Measurements from ENCODE around the gene UTP11.

Gene UTP11

DNA sequence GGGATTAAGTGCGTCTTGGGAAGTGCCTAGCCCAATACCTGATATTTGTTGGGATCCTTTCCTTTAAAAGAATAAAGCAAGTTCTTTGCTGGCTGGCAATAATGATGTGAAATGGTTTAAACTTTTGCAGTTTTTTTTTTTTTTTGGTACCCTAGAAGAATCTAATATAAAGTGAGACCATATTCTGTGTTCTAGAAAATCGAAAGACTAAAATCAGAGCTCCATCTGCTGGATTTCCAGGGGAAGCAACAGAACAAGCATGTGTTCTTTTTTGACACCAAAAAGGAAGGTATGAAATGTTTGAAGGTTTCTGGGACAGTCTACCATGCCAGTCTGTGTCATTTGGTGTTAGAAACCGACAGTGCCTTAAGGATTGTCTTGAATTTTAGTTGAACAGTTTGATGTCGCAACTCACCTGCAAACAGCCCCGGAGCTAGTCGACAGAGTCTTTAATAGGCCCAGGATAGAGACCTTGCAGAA, 6.4 kb downstream of the UTP11 start:
- TF ChIP-seq, protein P1, sequence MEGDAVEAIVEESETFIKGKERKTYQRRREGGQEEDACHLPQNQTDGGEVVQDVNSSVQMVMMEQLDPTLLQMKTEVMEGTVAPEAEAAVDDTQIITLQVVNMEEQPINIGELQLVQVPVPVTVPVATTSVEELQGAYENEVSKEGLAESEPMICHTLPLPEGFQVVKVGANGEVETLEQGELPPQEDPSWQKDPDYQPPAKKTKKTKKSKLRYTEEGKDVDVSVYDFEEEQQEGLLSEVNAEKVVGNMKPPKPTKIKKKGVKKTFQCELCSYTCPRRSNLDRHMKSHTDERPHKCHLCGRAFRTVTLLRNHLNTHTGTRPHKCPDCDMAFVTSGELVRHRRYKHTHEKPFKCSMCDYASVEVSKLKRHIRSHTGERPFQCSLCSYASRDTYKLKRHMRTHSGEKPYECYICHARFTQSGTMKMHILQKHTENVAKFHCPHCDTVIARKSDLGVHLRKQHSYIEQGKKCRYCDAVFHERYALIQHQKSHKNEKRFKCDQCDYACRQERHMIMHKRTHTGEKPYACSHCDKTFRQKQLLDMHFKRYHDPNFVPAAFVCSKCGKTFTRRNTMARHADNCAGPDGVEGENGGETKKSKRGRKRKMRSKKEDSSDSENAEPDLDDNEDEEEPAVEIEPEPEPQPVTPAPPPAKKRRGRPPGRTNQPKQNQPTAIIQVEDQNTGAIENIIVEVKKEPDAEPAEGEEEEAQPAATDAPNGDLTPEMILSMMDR (IDR thresholded peaks at IDR 0.05): peak; percentile 61

DNA sequence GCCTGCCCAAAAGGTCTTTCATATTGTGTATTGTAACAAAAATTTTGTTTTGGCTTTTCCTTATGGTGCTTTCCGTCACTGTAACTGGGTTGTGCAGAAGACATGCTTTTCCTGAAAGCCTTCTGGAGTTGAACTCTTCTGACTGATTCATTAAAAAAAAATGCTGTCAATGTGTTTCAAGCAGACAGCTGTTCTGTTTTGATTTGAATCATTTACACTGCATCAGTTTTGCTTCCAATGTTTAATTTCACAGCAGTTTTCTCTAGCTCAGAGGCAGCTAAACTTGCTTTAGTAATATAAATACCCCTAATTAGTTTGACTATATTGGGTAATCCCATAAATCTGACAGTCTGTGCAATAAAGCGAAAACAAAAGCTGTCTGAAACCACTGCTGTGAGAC, 7.9 kb downstream of the UTP11 start:
- TF ChIP-seq, protein P1 (IDR thresholded peaks at IDR 0.05): no peak

DNA sequence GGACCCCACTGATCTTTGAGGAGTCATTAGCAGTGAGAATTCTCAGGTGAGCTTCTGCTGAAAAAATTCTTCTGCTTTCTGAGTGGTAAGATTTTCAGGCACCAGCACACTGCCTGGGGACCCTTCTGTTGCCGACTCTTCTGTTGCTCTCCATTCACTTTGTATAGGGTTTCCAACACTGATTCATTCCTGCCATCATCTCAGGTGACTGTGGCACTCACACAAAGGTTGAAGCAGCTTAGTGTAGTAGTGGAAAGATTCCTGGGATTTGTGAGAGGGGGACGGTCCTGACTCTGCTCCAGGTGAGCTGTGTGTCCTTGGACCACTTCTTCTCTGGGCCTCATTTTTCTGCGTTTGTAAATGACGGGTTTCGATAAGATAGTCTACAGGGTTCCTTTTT, 9.4 kb downstream of the UTP11 start:
- TF ChIP-seq, protein P1 (IDR thresholded peaks at IDR 0.05): no peak

DNA sequence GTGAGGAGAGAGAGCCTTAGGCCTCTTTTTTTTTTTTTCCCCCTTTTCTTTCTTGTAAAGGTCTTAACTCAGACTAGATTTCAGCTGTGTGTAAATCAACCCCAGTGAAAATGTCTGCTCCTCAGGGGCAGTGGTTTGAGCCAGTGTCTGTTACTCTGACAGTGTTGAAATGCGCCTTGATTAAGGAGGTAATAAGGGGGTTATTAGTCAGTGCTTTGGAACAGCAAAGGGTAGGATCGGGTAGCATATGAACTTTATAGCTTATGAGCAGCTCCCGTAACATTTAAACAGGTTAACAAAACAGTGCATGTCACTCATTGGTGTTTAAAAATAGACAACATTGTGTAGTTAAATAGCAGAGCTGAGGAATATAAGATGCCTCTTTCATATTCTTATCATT, 10.3 kb downstream of the UTP11 start:
- TF ChIP-seq, protein P1 (IDR thresholded peaks at IDR 0.05): no peak

DNA sequence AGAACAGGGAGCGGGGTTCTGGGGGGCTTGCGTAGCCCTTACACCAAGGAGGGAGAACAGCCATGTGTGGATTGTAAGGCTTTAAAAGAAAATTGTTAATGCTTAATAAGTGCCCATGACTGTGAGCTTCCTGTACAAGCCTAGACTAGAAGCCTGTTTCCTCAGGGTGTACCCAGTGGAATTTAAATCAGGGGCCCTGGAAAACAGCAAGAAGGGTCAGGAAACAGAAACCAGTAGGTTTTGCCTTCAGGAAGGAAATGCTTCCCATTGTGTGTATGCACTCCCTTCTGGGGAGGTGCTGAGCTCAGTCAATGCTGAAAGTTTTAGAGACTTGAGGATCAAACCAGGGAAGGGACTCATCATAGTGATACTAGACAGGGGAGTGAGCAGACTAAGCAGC, 12.7 kb downstream of the UTP11 start:
- TF ChIP-seq, protein P1 (IDR thresholded peaks at IDR 0.05): no peak

DNA sequence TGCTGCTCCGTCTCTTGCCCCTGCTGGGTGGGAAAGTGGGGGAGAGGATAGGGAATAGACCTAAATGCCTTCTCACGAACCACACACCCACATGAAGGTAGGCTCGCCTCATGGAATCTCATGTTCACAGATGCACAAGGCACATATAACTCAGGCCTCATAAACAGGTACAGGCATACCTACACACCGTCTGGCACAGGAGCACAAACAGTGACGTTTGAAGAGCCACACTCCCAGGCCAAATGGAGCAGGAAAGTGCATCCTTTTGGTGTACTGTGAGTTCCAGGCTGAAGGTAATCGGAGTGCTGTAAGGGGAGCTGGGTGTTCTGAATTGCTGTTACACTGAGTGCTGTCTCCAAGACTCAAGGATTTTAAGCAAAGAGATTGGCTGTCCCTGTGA, 13.1 kb downstream of the UTP11 start:
- TF ChIP-seq, protein P1 (IDR thresholded peaks at IDR 0.05): no peak

DNA sequence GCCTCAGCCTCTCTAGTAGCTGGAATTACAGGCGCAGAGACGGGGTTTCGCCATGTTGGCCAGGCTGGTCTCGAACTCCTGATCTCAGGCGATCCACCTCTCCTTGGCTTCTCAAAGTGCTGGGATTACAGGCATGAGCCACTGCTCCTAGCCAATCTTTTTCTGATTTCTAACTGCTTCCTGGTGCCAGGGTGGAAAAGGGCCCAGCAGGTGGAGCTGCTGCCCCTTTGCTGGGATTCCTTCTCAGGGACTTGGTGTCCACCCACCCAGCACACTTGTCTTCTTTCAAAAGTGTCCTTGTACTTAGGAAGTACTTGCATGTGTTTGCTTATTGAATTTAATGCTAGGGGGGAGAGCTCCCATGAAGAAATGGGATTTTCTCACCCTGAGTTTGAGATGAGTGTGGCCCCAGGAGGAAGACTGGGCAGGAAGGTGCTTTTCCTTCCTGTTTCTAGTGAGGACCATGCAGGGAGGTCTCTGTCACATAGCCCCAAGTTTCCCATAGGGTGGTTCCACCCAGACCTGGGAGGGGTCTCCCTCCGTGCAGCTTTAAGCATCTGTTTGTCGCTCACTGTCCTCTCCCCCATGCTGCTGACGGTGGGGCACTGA, 14.2 kb downstream of the UTP11 start:
- TF ChIP-seq, protein P1 (IDR thresholded peaks at IDR 0.05): peak; percentile 62
